C4-2B (cell line): ENCODE data around the gene PRKCA.

ENCODE experiments used
- H3K27ac ChIP-seq: fragments of 450-650 bp; 2 replicates; pipeline ENCODE4 v1.5.1; 2017
- ZFX ChIP-seq: fragments of 450-650 bp; IDR thresholded peaks from 2 replicates; pipeline ENCODE4 v1.6.1; 2017
- TF ChIP-seq, protein P1 (sequence below): fragments of 450-650 bp; conservative IDR thresholded peaks from 2 replicates; pipeline ENCODE4 v1.5.1; 2017; ENCODE audit warnings: mild to moderate bottlenecking

Gene PRKCA

GRCh38 chr17:66775881-66776400 lies 473.5 kb downstream of the PRKCA start:
- TF ChIP-seq ZFX, result no peak
- TF ChIP-seq, protein P1, sequence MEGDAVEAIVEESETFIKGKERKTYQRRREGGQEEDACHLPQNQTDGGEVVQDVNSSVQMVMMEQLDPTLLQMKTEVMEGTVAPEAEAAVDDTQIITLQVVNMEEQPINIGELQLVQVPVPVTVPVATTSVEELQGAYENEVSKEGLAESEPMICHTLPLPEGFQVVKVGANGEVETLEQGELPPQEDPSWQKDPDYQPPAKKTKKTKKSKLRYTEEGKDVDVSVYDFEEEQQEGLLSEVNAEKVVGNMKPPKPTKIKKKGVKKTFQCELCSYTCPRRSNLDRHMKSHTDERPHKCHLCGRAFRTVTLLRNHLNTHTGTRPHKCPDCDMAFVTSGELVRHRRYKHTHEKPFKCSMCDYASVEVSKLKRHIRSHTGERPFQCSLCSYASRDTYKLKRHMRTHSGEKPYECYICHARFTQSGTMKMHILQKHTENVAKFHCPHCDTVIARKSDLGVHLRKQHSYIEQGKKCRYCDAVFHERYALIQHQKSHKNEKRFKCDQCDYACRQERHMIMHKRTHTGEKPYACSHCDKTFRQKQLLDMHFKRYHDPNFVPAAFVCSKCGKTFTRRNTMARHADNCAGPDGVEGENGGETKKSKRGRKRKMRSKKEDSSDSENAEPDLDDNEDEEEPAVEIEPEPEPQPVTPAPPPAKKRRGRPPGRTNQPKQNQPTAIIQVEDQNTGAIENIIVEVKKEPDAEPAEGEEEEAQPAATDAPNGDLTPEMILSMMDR, result no peak
- H3K27ac ChIP-seq, result no peak overlapping the region

DNA sequence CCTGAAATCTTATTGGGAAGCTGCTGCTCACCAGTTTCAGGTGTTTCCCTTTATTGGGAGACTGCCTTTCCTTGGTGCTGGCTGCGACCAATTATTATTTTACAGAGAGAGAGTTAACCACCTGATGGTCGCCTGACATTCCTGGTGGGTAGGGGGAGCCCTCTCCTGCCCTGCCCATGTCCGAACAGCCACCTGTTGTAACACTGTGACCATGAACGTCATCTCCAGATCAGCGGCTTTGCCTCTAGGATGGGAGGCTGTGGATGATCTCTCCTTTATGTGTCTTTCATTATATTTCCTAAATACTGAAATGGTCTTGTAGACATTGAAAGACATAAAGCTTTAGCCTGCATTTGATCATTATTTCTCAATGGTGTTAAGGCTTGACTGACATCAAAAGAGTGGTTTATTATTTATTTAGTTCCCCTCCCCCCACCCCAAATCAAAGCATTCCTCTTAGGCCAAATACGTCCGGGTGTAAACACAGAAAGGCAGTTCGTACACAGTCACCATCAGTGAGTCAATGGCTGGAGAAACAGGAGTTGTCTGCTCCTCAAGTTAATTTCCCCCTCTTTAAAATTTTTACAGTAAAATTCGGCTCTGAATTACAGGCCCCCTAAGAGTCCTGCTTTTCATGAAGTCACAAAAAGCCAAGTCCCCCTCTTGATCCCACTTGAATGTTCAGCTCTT lies 474.7 kb downstream of the PRKCA start:
- TF ChIP-seq ZFX, result no peak
- TF ChIP-seq, protein P1, result no peak

DNA sequence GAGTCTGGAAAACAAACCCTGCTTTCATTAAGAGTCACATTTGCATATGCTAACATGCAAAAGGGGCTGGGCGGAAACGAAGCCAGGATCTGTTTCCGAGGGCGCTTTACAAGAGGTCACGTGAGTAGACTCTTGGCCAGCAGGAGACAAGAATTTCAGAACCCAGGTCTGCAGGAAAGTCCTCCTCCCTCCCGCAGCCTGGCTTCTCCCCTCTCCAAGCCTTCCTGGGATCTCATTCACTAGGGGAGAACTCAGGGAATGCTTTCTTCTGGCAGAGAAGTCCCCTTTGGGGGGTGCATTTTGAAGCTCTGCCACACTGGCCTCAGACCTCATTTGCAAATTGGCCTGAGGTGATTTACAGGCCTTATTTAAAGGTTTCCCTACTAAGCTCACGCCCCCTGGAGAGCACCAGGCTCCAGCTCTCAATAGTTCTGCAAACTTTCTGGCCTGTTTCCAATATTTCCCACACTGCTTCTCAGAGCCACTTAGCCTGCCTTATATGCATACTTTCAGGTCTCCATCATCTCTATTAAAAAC lies 475.3 kb downstream of the PRKCA start:
- no peak overlapping the region for H3K27ac ChIP-seq
- TF ChIP-seq, protein P1, result no peak
- TF ChIP-seq ZFX, result no peak

More for the DNA sequence above, 474.7 kb downstream of the PRKCA start:
- H3K27ac ChIP-seq, result no peak overlapping the region

DNA sequence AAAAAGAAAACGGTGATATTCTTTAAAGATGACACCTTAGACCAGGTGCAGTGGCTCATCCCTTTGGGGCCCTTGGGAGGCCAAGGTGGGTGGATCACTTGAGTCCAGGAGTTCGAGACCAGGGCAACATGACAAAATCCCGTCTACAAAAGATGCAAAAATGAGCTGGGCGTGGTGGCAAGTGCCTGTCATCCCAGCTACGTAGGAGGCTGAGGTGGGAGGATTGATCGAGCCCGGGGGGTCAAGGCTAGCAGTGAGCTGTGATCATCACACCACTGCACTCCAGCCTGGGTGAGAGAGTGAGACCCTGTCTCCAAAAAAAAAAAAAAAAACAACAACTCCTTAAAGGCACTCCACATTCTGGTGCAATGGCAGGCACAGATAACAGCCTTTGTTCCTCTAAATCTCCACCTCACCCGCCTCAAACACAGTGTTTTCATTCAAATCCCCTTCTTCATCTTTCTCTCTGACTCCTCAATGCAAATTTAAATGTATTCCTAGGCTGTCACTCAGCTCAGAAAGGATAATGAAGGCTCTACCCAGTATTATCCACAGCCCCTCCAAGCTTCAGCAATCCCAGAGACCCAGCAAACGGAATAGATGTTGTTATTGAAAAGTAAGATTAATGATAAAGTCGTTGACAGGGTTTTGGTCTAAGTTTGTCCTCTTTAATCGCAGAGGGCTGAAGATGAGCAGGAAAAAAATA lies 476.3 kb downstream of the PRKCA start:
- no peak overlapping the region for H3K27ac ChIP-seq
- TF ChIP-seq ZFX, result no peak
- TF ChIP-seq, protein P1, result no peak

GRCh38 chr17:66779237-66779606 lies 476.8 kb downstream of the PRKCA start:
- no peak for TF ChIP-seq ZFX
- TF ChIP-seq, protein P1, result no peak
- H3K27ac ChIP-seq, result no peak overlapping the region

DNA sequence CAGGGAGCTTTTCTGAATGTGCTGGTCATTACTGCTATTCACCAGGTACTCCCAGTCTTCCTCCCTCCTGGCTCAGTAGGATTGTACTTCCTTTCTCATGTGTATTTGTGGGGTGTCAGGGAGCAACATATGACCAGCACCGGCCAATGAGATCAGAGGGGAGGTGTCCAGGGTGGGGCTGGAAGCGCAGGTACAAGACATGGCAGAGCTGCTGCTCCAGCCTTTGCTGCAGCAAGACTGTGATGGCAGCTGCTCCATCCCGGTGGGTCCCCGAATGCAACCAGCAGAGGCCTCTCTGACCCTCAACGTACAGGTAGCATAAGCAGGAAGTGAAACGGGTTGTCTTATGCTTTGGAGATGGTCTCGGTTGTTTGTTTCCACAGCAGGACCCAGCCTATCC lies 478.7 kb downstream of the PRKCA start:
- TF ChIP-seq ZFX, result no peak
- TF ChIP-seq, protein P1, result no peak
- H3K27ac ChIP-seq, result no peak overlapping the region

DNA sequence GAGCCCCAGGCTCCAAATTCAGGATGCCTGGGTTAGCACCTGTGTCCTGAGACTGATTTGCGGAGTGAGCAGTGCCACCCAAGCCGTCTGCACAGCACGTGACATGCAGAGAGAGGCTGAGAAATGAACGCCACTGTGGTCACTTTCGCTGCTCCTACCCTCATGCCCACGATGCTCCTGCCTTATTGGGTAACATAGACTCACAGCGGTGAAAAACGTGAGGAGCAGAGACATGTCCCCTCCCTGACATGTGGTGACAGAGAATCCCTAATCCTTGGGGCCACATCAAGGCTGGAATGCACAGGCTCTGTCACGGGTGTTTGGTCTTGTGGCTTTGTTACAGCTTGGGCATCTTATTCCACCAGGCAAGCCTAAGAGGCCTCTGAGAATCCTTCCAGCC lies 480.4 kb downstream of the PRKCA start:
- H3K27ac ChIP-seq, result no peak overlapping the region
- TF ChIP-seq, protein P1, result no peak
- TF ChIP-seq ZFX, result no peak
